ENCODE results near the gene LPCAT3.
"Not testable (repeated sequence)": the region's sequence is repeated elsewhere in the genome, so short reads cannot be mapped to it uniquely, and the experiment has no call there.

Gene LPCAT3

DNA sequence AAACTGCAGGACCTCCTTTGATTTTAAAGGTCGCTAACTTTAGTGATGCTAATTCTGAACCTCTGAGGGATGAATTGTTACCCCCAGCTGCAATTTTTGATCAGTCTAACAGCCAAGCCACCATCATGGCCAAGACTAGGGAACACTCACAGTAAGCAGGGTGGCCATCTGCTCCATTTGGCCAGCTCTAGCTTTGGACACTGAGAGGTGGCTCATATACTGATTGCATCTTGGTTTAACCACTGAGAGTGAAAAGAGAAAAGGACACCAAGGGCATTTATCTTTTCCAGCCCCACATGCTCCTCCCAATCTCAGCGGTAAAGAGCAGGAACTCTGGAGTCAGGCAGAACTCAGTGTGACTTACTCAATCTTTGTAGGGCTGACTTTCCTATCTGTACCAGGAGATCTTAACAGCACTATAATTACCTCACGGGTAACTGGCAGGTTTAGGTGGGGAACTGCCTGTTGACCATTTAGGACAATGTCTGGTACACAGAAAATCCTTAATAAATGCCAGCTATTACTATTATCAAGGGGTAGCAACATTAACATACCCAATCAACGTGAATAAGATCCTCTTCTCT, 6.2 kb downstream of the LPCAT3 start:
- Histone ChIP-seq H3K4me3 (no peak overlapping the region), H3K4me1 (peaks cover 0 to 15% (median 9%) of the 10 kb centered on the region in 4 donors), H3K27me3 (no peaks in the 10 kb centered on the region), H3K9me3 (no peaks in the 10 kb centered on the region), H3K27ac (no peak overlapping the region), H3K36me3 (peaks cover 0 to 44% (median 4%) of the 10 kb centered on the region in 3 donors)
- no peak for DNase-seq
- intact Hi-C loops (cut with DNase I; ENCODE audit: low total_unique reads) = no loop called here
- TF ChIP-seq, protein P1, sequence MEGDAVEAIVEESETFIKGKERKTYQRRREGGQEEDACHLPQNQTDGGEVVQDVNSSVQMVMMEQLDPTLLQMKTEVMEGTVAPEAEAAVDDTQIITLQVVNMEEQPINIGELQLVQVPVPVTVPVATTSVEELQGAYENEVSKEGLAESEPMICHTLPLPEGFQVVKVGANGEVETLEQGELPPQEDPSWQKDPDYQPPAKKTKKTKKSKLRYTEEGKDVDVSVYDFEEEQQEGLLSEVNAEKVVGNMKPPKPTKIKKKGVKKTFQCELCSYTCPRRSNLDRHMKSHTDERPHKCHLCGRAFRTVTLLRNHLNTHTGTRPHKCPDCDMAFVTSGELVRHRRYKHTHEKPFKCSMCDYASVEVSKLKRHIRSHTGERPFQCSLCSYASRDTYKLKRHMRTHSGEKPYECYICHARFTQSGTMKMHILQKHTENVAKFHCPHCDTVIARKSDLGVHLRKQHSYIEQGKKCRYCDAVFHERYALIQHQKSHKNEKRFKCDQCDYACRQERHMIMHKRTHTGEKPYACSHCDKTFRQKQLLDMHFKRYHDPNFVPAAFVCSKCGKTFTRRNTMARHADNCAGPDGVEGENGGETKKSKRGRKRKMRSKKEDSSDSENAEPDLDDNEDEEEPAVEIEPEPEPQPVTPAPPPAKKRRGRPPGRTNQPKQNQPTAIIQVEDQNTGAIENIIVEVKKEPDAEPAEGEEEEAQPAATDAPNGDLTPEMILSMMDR (IDR thresholded peaks at IDR 0.05) = no peak

DNA sequence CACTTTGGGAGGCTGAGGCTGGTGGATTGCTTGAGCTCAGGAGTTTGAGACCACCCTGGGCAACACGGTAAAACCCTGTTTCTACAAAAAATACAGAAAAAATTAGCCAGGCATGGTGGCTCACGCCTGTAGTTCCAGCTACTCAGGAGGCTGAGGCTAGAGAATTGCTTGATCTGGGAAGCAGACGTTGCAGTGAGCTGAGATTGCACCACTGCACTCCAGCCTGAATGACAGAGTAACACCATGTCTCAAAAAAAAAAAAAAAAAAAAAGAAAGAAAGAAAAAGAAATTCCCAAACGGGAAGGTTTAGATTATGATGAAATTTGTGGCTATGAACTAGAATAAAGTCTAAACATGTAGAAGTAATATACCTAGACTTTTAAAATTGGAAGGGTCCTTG, 6.9 kb downstream of the LPCAT3 start:
- H3K27ac ChIP-seq; H3K4me1 ChIP-seq; DNase-seq; H3K4me3 ChIP-seq; intact Hi-C loops (cut with DNase I; ENCODE audit: low total_unique reads); H3K9me3 ChIP-seq; H3K27me3 ChIP-seq: not testable (repeated sequence)
- peaks cover 0 to 44% (median 4%) of the 10 kb centered on the region in 3 donors for H3K36me3 ChIP-seq

DNA sequence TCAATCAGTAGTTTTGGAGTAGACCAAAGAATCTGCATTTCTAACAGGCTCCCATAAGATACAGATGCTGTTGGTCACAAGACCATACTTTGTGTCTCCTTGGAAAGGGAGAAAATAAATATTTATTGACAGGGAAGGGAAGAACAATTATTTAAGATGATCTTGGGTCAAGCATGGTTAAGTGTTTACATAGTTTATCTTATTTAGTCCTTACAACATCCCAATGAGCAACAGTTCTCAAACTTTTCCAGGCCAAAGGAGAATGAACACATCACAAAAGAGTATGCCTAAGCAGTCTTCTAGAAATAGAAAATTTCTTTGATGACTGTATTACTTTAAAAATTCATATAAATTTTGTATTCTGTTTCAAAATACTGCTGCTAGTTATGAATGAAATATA, 8.8 kb downstream of the LPCAT3 start:
- DNase-seq = no peak
- intact Hi-C loops (cut with DNase I; ENCODE audit: low total_unique reads) = no loop called here
- H3K4me1 ChIP-seq = peaks cover 0 to 3% (median 0%) of the 10 kb centered on the region in 4 donors
- no peak overlapping the region for H3K4me3 ChIP-seq
- H3K27ac ChIP-seq = no peak overlapping the region
- peaks cover 0 to 44% (median 4%) of the 10 kb centered on the region in 3 donors for H3K36me3 ChIP-seq
- no peaks in the 10 kb centered on the region for H3K27me3 ChIP-seq
- TF ChIP-seq, protein P1 (IDR thresholded peaks at IDR 0.05) = no peak
- no peaks in the 10 kb centered on the region for H3K9me3 ChIP-seq

DNA sequence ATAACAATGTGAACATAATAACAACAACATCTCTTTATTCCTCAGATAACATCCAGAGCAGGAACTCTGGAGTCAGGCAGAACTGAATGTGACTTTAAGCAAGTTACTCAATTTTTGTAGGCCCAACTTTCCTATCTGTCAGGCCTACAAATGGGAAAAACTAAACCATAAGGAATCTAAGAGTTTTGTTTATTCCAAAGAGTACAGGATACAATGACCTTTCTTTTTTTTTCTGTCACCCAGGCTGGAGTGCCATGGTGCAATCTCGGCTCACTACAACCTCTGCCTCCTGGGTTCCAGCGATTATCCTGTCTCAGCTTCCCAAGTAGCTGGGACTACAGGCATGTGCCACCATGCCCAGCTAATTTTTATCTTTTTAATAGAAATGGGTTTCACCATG, 9.4 kb downstream of the LPCAT3 start:
- no peaks in the 10 kb centered on the region for H3K4me1 ChIP-seq
- TF ChIP-seq, protein P1 (IDR thresholded peaks at IDR 0.05) = no peak
- intact Hi-C loops (cut with DNase I; ENCODE audit: low total_unique reads) = no loop called here
- no peaks in the 10 kb centered on the region for H3K9me3 ChIP-seq
- no peaks in the 10 kb centered on the region for H3K27me3 ChIP-seq
- H3K36me3 ChIP-seq = peaks cover 0 to 38% (median 4%) of the 10 kb centered on the region in 3 donors
- no peak for DNase-seq
- no peak overlapping the region for H3K4me3 ChIP-seq
- H3K27ac ChIP-seq = no peak overlapping the region

DNA sequence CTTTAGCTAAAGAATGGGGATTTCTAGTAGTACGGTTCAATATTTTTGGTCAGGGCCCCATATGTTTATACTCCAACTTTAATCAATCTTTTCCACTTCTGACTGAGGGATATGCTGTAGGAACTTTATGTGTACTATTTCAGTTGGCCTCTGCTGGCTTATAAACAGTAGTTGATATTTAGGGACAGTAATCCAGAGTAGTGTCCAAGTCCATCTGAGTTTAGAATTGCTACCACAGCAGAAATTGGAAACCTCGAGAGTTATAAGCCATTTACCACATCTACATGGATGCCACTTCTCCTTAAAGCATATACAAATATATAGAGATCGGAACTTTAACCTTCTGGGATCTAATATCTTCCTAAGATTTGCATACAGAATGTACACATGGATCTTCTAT, 11.6 kb downstream of the LPCAT3 start:
- H3K36me3 ChIP-seq = peaks cover 0 to 25% (median 4%) of the 10 kb centered on the region in 3 donors
- intact Hi-C loops (cut with DNase I; ENCODE audit: low total_unique reads) = no loop called here
- DNase-seq = no peak
- H3K27ac ChIP-seq = no peak overlapping the region
- TF ChIP-seq, protein P1 (IDR thresholded peaks at IDR 0.05) = no peak
- H3K4me1 ChIP-seq = no peaks in the 10 kb centered on the region
- H3K27me3 ChIP-seq = no peaks in the 10 kb centered on the region
- H3K4me3 ChIP-seq = no peak overlapping the region
- no peaks in the 10 kb centered on the region for H3K9me3 ChIP-seq

DNA sequence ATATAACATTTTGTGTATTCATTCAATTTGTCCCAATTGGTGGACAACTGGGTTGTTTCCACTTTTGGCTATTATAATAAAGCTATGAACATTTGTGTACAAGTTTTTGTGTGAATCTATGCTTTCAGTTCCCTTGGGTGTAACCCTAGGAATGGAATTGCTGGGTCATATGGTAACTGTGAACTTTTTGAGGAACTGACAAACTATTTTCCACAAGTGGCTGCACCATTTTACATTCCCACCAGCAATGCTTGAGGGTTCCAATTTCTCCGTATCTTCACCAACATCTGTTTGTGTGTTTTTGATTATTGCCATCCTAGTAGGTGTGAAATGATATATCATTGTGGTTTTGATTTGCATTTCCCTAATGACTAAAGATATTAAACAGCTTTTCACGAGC, 13.0 kb downstream of the LPCAT3 start:
- intact Hi-C loops (cut with DNase I; ENCODE audit: low total_unique reads) = no loop called here
- Histone ChIP-seq H3K27ac (no peak overlapping the region), H3K27me3 (no peaks in the 10 kb centered on the region), H3K4me3 (no peak overlapping the region), H3K36me3 (peaks cover 0 to 29% (median 4%) of the 10 kb centered on the region in 3 donors), H3K4me1 (no peaks in the 10 kb centered on the region), H3K9me3 (no peaks in the 10 kb centered on the region)
- DNase-seq = no peak
- TF ChIP-seq, protein P1 (IDR thresholded peaks at IDR 0.05) = no peak

All from tibial artery (tissue), 4 donors.